AG04449 (cell line): ENCODE measurements around the gene FCER1G.

Source experiments
- CTCF ChIA-PET: fragments of 350-600 bp; formaldehyde crosslinking; extraction: SDS; loops from one replicate; lab custom pipeline; 2021; ENCODE audit warnings: antibody characterized with exemption; lab: Yijun Ruan, JAX
- POLR2A ChIA-PET: fragments of 400-600, 350-600 bp; formaldehyde crosslinking; extraction: SDS; loops from one replicate; lab custom pipeline; 2020; ENCODE audit warnings: antibody characterized with exemption, inconsistent platforms; lab: Yijun Ruan, JAX
- DNase-seq: peaks from one replicate; pipeline ENCODE4 v3.0.0-alpha.2; 2010; ENCODE audit warnings: low read depth, low spot score
- H3K4me3 ChIP-seq: 2 replicates; pipeline ENCODE4 v1.5.1; 2011; ENCODE audit warnings: low read depth, mild to moderate bottlenecking, control low read depth, low read length
- TF ChIP-seq, protein P1 (sequence below): IDR thresholded peaks from one replicate; pipeline ENCODE4 v1.5.1; 2011; ENCODE audit warnings: mild to moderate bottlenecking, moderate library complexity, low read length, control low read depth, inconsistent platforms; ENCODE audit not compliant: insufficient read depth; ENCODE audit errors: missing control alignments

FCER1G gene

DNA sequence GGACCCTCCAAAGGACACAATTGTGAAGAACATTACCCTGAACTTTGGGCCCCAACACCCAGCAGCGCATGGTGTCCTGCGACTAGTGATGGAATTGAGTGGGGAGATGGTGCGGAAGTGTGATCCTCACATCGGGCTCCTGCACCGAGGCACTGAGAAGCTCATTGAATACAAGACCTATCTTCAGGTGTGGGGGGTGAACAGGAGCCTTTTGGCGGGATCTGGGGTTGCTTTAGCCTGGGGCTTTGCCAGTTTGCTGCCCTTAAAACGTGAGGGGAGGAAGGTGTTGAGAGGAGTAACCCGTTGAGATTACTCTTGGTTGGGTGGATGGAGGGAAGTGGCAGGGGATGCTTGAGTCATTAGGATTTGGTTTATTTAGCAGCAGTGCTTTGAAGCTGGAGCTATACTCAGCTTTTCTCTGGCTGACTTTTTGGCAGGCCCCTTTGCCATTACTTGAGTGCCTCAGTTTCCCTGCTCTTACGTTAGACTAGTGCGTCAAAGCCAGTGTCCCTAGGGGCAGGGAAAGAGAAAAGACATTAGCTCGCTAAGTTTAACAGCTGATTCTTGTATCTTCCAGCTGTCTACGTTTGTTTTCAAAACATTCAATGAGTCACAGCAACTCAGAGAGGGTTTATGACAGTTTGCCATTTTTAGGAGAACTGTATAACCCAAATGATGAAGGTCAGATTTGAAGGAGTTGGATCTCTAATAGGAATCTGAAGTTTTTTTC, 8.5 kb upstream of the FCER1G start:
- no peak overlapping the region for H3K4me3 ChIP-seq
- DNase-seq: no peak
- ChIA-PET CTCF (interaction anchor here (0.9 to 26.1 kb wide), 5 partner anchors 13 to 174 kb away, joined by 3 to 758 read pairs (median 46); partner anchors contain the start of genes APOA2, FCER1G and TOMM40L), POLR2A (interaction anchor here (0.5 kb wide), 1 partner anchor 486 kb away, joined by 3 read pairs; no protein-coding TSS in a partner anchor)
- TF ChIP-seq, protein P1, sequence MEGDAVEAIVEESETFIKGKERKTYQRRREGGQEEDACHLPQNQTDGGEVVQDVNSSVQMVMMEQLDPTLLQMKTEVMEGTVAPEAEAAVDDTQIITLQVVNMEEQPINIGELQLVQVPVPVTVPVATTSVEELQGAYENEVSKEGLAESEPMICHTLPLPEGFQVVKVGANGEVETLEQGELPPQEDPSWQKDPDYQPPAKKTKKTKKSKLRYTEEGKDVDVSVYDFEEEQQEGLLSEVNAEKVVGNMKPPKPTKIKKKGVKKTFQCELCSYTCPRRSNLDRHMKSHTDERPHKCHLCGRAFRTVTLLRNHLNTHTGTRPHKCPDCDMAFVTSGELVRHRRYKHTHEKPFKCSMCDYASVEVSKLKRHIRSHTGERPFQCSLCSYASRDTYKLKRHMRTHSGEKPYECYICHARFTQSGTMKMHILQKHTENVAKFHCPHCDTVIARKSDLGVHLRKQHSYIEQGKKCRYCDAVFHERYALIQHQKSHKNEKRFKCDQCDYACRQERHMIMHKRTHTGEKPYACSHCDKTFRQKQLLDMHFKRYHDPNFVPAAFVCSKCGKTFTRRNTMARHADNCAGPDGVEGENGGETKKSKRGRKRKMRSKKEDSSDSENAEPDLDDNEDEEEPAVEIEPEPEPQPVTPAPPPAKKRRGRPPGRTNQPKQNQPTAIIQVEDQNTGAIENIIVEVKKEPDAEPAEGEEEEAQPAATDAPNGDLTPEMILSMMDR: no peak

DNA sequence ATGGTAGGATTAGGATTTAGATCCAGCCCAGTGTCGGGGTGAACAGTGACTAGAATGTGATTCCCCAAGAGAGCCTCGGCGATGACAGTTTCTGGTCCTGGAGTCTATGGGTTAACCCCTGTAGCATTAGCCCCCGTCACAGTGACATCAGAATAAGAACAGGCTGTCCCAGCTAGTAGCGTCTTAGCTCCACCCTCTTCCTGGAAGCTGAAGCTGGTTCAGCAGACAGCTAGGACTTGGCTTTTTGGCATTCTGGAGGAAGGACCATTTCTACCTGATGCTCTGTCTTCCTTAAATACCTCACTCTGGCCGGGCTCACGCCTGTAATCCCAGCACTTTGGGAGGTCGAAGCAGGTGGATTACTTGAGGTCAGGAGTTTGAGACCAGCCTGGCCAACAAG, 7.9 kb upstream of the FCER1G start:
- H3K4me3 ChIP-seq: no peak overlapping the region
- TF ChIP-seq, protein P1: no peak
- DNase-seq: no peak
- CTCF ChIA-PET: interaction anchor here (0.9 to 26.1 kb wide), 4 partner anchors 12 to 174 kb away, joined by 3 to 758 read pairs (median 58); partner anchors contain the start of genes APOA2, FCER1G and TOMM40L
- POLR2A ChIA-PET: no interaction called here

DNA sequence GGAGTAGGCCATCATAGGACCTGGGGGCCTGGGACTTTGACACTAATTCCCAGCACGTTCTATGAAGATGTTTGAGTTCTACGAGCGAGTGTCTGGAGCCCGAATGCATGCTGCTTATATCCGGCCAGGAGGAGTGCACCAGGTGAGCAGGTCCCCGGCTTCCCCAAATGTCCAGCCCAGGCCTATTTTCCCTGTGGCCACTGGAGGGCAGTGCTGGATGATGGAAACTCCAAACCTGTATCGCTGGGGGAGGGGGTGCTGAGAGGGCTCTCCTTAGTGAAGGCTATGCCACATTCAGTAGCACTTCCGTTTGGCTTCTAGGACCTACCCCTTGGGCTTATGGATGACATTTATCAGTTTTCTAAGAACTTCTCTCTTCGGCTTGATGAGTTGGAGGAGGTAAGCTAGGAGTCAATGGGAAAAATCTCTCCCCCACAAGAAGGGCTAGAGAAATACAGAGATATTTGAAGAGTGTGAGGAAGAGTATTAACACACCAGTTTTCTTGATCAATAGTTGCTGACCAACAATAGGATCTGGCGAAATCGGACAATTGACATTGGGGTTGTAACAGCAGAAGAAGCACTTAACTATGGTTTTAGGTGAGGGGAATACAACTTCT, 5.2 kb upstream of the FCER1G start:
- CTCF ChIA-PET: interaction anchor here (1.1 to 26.1 kb wide), 11 partner anchors 8 to 172 kb away, joined by 3 to 758 read pairs (median 5); partner anchors contain the start of genes ADAMTS4, APOA2, CFAP126 and FCER1G
- DNase-seq: no peak
- TF ChIP-seq, protein P1: peak; percentile 90
- no peak overlapping the region for H3K4me3 ChIP-seq
- POLR2A ChIA-PET: no interaction called here

DNA sequence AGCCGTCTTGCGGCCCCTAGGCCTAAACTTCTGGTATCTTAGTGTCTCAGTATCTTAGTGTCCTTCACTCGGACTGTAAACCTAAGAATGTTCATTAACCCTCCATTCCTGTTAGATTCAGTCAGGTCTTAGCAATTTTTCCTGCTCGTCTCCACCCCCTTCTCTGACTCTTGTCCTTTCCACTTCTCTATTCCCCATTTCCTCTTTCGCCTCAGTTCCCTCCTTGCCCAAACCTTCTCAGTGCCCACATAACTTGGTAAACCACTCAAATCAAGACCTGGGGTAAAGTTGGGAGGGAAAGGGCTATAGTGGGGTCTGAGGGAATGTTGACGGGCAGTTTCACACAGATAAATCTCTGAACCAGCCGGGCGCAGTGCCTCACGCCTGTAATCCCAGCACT, 726 bp upstream of the FCER1G start:
- ChIA-PET POLR2A (no interaction called here), CTCF (interaction anchor here (23.5 to 26.1 kb wide), 2 partner anchors 5 to 13 kb away, joined by 758 read pairs; partner anchors contain the start of genes ADAMTS4, APOA2, FCER1G and NDUFS2)
- TF ChIP-seq, protein P1: no peak
- H3K4me3 ChIP-seq: no peak overlapping the region
- DNase-seq: no peak

DNA sequence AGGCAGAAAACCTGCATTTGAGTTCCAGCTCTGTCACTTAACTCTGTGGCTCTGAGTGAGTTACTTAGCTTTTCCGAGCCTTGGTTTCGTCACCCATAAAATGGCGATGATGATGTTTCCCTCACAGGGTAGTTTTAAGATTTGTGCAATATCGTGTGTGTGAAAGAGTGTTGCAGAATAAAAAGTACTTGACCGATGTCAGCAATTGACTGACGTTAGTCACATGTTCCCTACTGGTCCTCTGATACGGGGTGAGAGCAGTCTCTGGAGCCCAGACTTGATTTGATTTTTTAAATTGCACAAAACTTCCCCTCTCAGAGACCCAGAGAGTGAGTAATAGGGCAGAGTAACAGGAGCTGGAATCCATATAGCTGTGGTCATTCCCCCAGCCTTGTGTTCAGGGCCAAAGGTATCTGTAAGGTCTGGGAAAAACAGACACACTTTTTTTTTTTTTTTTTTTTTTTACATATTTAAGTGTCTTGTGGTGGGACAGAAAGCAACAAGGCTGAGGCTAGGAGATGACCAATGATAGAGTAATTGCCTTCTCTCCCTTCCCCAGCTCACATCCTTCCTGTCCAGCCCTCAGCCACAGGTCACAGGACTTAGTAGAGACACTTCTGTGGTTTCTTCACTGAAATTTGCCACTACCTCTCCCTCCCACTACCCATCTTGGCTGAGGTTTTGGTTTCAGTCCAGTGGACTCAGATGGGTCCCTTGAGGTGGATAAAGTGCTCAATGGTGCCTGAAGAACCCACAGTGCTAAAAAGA, 2.0 kb downstream of the FCER1G start:
- ChIA-PET CTCF (interaction anchor here (1.2 to 23.5 kb wide), 4 partner anchors 10 to 165 kb away, joined by 3 to 758 read pairs (median 53); partner anchors contain the start of genes ADAMTS4, NDUFS2 and TOMM40L), POLR2A (interaction anchor here (0.6 to 2.3 kb wide), 4 partner anchors 8 to 41 kb away, joined by 3 to 13 read pairs (median 4); partner anchors contain the start of genes NDUFS2 and TOMM40L)
- TF ChIP-seq, protein P1: no peak
- no peak overlapping the region for H3K4me3 ChIP-seq
- DNase-seq: no peak
